GM18951 (cell line): Measurements from ENCODE around the gene CXCL3.

Experiments used
- POLR2A ChIP-seq: IDR thresholded peaks from 4 replicates; pipeline ENCODE4 v1.6.1; 2011; ENCODE audit warnings: mild to moderate bottlenecking; ENCODE audit not compliant: insufficient read length, insufficient read depth; ENCODE audit errors: extremely low read depth
- in situ Hi-C: fragments of 300-500 bp; cut with MboI; formaldehyde crosslinking; loops from one replicate; pipeline ENCODE4 v1.12.0; 2022; ENCODE audit warnings: low sequenced_read_pairs, mixed read lengths, inconsistent platforms; ENCODE audit not compliant: unreplicated experiment

Gene CXCL3

DNA sequence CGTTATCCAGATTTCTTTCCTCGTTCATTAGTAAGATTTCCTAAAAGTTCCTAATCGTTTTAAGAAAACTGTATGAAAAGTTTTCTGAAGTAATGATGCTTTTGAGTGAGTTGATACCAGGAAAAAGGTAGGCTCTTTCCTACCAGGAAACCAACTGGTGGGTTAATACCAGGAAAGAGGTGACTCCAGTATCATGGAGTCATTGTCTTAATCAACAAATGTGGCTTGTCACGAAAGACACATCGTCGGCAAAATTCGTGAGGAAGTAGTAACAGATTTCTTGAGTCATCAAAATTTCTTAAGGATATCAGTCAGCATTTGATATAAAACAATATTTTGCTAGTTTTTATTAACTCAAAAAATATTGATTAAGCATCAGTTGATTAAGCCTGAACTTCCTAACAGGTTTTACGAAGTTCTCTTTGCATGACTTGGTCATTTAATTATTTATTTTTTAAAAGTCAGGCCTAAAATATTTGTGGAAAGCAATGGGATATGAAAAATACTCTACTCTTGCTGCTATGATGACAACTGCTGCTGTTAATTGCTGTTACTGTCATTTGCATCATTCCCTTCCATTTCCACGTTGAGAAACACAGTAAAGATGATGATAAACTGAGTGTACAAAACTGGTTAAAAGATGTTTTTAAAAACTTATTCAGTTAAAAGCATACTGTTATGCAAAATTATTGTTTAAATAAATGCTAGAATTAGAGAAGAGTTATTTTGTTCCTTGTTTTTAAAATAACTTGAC, 47.3 kb downstream of the CXCL3 start:
- in situ Hi-C loops = no loop called here

GRCh38 chr4:73989928-73990327, 48.6 kb downstream of the CXCL3 start:
- TF ChIP-seq POLR2A = no peak
- in situ Hi-C loops = no loop called here

More for the DNA sequence above, 47.3 kb downstream of the CXCL3 start:
- TF ChIP-seq POLR2A = no peak

- in situ Hi-C loops = no loop called here
- no peak for TF ChIP-seq POLR2A
These were observed 49.5 kb downstream of the CXCL3 start for GRCh38 chr4:73989031-73989430.

- in situ Hi-C loops = no loop called here
- TF ChIP-seq POLR2A = no peak
These were observed 50.4 kb downstream of the CXCL3 start, which contains the start of gene PPBP for GRCh38 chr4:73988061-73988460. PPBP (minus strand) TSS chr4:73988190; CDS start chr4:73988103, 87 bp downstream.
